CD4-positive, alpha-beta T cell treated with Interleukin-17A for 1 hour (primary cell): ENCODE measurements around the gene ENTHD1.
A peak's percentile ranks its signal among the peaks of the same experiment; 100 is the strongest.

Experiments
- DNase-seq: peaks from one replicate; pipeline ENCODE4 v3.0.0-alpha.2; 2020

ENTHD1 gene

GRCh38 chr22:39893526-39893925 lies at the start of gene ENTHD1:
Gene ENTHD1 (minus strand): TSS chr22:39893760. CDS start chr22:39887748, 6,012 bp downstream.
- no peak for DNase-seq

GRCh38 chr22:39943337-39943736 lies 49.8 kb upstream of the ENTHD1 start:
- DNase-seq, result peak; percentile 43

- DNase-seq, result peak; percentile 42
Observed at GRCh38 chr22:39942439-39943230, 49.1 kb upstream of the ENTHD1 start.

- no peak for DNase-seq
Observed at GRCh38 chr22:39941601-39942000, 48.0 kb upstream of the ENTHD1 start.

- DNase-seq, result peak; percentile 77
Observed at GRCh38 chr22:39940757-39941305, 47.3 kb upstream of the ENTHD1 start.

GRCh38 chr22:39939830-39940229 lies 46.3 kb upstream of the ENTHD1 start:
- no peak for DNase-seq

- no peak for DNase-seq
Observed at GRCh38 chr22:39938509-39939111, 45.0 kb upstream of the ENTHD1 start.

- peak; percentile 50 for DNase-seq
Observed at GRCh38 chr22:39937906-39938305, 44.3 kb upstream of the ENTHD1 start.

GRCh38 chr22:39936523-39937145 lies 43.1 kb upstream of the ENTHD1 start:
- DNase-seq, result no peak

GRCh38 chr22:39935612-39936011 lies 42.1 kb upstream of the ENTHD1 start:
- DNase-seq, result no peak

GRCh38 chr22:39935116-39935515 lies 41.6 kb upstream of the ENTHD1 start:
- DNase-seq, result no peak

- no peak for DNase-seq
Observed at GRCh38 chr22:39933741-39934140, 40.2 kb upstream of the ENTHD1 start.

- DNase-seq, result peak; percentile 71
Observed at GRCh38 chr22:39932918-39933649, 39.5 kb upstream of the ENTHD1 start.

- no peak for DNase-seq
Observed at GRCh38 chr22:39932166-39932565, 38.6 kb upstream of the ENTHD1 start.

GRCh38 chr22:39931251-39931650 lies 37.7 kb upstream of the ENTHD1 start:
- no peak for DNase-seq

GRCh38 chr22:39928536-39929520 lies 35.3 kb upstream of the ENTHD1 start:
- no peak for DNase-seq

- no peak for DNase-seq
Observed at GRCh38 chr22:39927544-39927943, 34.0 kb upstream of the ENTHD1 start.

GRCh38 chr22:39926753-39927152 lies 33.2 kb upstream of the ENTHD1 start:
- no peak for DNase-seq

- no peak for DNase-seq
Observed at GRCh38 chr22:39925909-39926679, 32.5 kb upstream of the ENTHD1 start.

- no peak for DNase-seq
Observed at GRCh38 chr22:39925273-39925672, 31.7 kb upstream of the ENTHD1 start.

GRCh38 chr22:39924286-39924685 lies 30.7 kb upstream of the ENTHD1 start:
- DNase-seq, result no peak
